Activated T-cell treated with anti-CD3 and anti-CD28 coated beads for 4 hours (primary cell): ENCODE measurements around the gene AK9.
"Not testable (repeated sequence)": the region's sequence is repeated elsewhere in the genome, so short reads cannot be mapped to it uniquely, and the experiment has no call there.

Experiments used
- DNase-seq: peaks from one replicate; pipeline ENCODE4 v3.0.0-alpha.2; 2020

AK9 gene

GRCh38 chr6:109690737-109691621 lies at the start of gene AK9, which contains the start of gene FIG4:
TSS of gene AK9 (minus strand) at chr6:109691202. CDS start at chr6:109675745, 15,457 bp downstream.
TSS of gene FIG4 (plus strand) at chr6:109691296. CDS start at chr6:109691436, 140 bp downstream.
- peak; percentile 90 for DNase-seq

- DNase-seq: no peak
These were observed 49.8 kb upstream of the AK9 start for GRCh38 chr6:109740787-109741186.

GRCh38 chr6:109739686-109740085 lies 48.7 kb upstream of the AK9 start:
- DNase-seq: no peak

GRCh38 chr6:109738667-109739066 lies 47.7 kb upstream of the AK9 start:
- no peak for DNase-seq

- no peak for DNase-seq
These were observed 47.3 kb upstream of the AK9 start for GRCh38 chr6:109738255-109738654.

- no peak for DNase-seq
These were observed 45.4 kb upstream of the AK9 start for GRCh38 chr6:109736273-109737025.

- not testable (repeated sequence) for DNase-seq
These were observed 34.2 kb upstream of the AK9 start for GRCh38 chr6:109725250-109725649.

GRCh38 chr6:109722564-109723254 lies 31.7 kb upstream of the AK9 start:
- no peak for DNase-seq

- no peak for DNase-seq
These were observed 31.0 kb upstream of the AK9 start for GRCh38 chr6:109722011-109722410.

GRCh38 chr6:109720311-109720710 lies 29.3 kb upstream of the AK9 start:
- DNase-seq: no peak

- no peak for DNase-seq
These were observed 28.0 kb upstream of the AK9 start for GRCh38 chr6:109718991-109719390.

- no peak for DNase-seq
These were observed 27.0 kb upstream of the AK9 start for GRCh38 chr6:109717971-109718370.

- no peak for DNase-seq
These were observed 24.6 kb upstream of the AK9 start for GRCh38 chr6:109715616-109716015.

GRCh38 chr6:109714611-109715010 lies 23.6 kb upstream of the AK9 start:
- no peak for DNase-seq

- DNase-seq: no peak
These were observed 23.2 kb upstream of the AK9 start for GRCh38 chr6:109714166-109714565.

- DNase-seq: no peak
These were observed 22.1 kb upstream of the AK9 start for GRCh38 chr6:109713097-109713496.

GRCh38 chr6:109708099-109708498 lies 17.1 kb upstream of the AK9 start:
- DNase-seq: not testable (repeated sequence)

GRCh38 chr6:109706513-109706912 lies 15.5 kb upstream of the AK9 start:
- DNase-seq: no peak

- peak; percentile 56 for DNase-seq
These were observed 14.3 kb upstream of the AK9 start for GRCh38 chr6:109705258-109705657.

- no peak for DNase-seq
These were observed 11.8 kb upstream of the AK9 start for GRCh38 chr6:109702791-109703190.

GRCh38 chr6:109701774-109702173 lies 10.8 kb upstream of the AK9 start:
- no peak for DNase-seq

- no peak for DNase-seq
These were observed 10.2 kb upstream of the AK9 start for GRCh38 chr6:109701221-109701620.

- DNase-seq: no peak
These were observed 5.4 kb upstream of the AK9 start for GRCh38 chr6:109696355-109696754.
